ENCODE measurements around the gene TCF12.

TCF12 gene

DNA sequence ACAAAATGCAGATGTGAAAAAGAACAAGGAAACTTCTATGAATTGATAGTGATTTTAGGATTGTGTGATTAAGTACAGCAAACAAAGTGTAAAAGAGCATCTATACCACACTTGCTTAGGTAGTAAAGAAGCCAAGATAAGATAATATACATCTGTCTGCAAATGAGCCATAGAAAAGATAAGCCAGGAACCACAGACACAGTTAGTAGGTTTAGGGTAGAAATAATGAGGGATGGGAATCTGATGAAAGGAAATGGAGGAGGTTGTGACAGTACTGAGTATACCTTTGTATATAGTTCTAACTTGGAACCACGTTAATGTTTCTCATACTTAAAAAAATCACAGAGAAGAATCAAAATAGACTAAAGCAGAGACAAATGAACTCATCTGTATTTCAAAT, 54.0 kb downstream of the TCF12 start:
- in situ Hi-C loops (cut with HindIII; ENCODE audit: low sequenced_read_pairs), result no loop called here
- H3K4me3 ChIP-seq (ENCODE audit: low read depth, low read length), result no peak overlapping the region
- TF ChIP-seq, protein P1, sequence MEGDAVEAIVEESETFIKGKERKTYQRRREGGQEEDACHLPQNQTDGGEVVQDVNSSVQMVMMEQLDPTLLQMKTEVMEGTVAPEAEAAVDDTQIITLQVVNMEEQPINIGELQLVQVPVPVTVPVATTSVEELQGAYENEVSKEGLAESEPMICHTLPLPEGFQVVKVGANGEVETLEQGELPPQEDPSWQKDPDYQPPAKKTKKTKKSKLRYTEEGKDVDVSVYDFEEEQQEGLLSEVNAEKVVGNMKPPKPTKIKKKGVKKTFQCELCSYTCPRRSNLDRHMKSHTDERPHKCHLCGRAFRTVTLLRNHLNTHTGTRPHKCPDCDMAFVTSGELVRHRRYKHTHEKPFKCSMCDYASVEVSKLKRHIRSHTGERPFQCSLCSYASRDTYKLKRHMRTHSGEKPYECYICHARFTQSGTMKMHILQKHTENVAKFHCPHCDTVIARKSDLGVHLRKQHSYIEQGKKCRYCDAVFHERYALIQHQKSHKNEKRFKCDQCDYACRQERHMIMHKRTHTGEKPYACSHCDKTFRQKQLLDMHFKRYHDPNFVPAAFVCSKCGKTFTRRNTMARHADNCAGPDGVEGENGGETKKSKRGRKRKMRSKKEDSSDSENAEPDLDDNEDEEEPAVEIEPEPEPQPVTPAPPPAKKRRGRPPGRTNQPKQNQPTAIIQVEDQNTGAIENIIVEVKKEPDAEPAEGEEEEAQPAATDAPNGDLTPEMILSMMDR (IDR thresholded peaks at IDR 0.05; ENCODE audit: low read depth, low read length, missing control alignments), result no peak
- no peak for DNase-seq (ENCODE audit: low read depth)

DNA sequence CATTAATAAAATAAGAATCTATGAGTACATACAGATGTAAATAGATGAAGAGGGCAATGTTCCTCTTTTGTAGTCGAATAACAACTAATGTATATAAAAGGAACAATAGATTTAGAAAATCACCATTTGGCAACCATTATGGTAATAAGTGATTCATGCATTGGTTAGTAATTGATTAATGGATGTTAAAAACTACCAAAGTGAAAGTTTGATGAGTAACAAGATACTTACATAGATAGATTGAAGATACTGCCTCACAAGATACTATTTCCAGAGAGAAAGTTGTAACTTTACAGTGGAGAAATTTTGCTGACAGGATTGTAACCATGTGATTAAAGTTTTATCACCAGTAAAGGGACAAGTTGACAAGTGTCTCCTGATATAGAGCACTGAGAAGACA, 55.0 kb downstream of the TCF12 start:
- H3K4me3 ChIP-seq (ENCODE audit: low read depth, low read length), result no peak overlapping the region
- TF ChIP-seq, protein P1 (IDR thresholded peaks at IDR 0.05; ENCODE audit: low read depth, low read length, missing control alignments), result no peak
- in situ Hi-C loops (cut with HindIII; ENCODE audit: low sequenced_read_pairs), result no loop called here
- DNase-seq (ENCODE audit: low read depth), result no peak

DNA sequence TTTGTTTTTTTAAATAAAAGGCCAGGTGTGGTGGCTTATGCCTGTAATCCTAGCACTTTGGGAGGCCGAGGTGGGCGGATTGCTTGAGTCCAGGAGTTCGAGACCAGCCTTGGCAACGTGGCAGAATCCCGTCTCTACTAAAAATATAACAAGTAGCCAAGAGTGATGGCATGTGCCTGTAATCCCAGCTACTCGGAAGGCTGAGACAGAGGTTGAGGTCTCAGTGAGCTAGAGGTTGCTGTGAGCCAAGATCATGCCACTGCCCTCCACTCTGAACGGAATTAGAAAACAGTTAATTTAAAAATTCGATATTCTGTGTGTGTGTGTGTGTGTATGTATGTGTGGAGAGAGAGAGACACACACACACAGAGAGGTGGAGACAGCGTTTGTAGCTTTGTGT, 58.8 kb downstream of the TCF12 start:
- in situ Hi-C loops (cut with HindIII; ENCODE audit: low sequenced_read_pairs), result no loop called here
- no peak for DNase-seq (ENCODE audit: low read depth)
- TF ChIP-seq, protein P1 (IDR thresholded peaks at IDR 0.05; ENCODE audit: low read depth, low read length, missing control alignments), result no peak
- no peak overlapping the region for H3K4me3 ChIP-seq (ENCODE audit: low read depth, low read length)

DNA sequence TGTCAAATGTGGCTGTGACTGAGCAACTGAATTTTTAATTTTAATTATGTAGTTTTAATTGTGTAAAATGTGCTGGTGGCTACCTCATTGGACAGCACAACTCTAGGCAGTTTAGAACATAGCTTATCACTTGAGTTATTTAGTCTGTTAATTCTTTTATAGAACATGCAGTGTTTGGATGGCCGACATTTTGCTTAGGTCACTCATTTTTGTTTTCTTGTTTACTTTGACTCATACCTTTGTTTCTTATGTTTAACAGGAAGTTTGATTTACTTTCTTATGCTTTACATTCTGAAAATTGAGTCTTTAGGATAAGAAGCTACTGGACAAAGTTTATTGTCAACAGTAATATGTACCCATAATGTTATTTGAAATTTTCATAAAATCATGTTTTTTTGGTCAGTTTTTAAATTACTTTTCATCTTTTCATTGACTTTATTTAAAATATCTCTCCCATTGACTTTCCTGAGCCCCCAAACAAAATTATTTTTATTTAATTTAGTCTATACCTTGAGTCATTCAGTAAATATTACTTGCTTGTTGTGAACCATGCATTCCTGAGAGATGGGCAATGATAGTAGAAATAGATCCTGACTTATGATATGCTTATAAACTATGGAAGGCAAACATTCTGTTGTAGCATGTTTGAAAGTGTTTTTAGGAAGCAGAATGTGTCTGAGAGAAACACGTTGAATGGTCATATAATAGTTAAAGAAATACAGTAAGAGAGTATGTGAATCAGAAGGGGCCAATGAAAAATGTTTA, 60.6 kb downstream of the TCF12 start:
- TF ChIP-seq, protein P1 (IDR thresholded peaks at IDR 0.05; ENCODE audit: low read depth, low read length, missing control alignments), result no peak
- in situ Hi-C loops (cut with HindIII; ENCODE audit: low sequenced_read_pairs), result no loop called here
- no peak for DNase-seq (ENCODE audit: low read depth)
- no peak overlapping the region for H3K4me3 ChIP-seq (ENCODE audit: low read depth, low read length)

DNA sequence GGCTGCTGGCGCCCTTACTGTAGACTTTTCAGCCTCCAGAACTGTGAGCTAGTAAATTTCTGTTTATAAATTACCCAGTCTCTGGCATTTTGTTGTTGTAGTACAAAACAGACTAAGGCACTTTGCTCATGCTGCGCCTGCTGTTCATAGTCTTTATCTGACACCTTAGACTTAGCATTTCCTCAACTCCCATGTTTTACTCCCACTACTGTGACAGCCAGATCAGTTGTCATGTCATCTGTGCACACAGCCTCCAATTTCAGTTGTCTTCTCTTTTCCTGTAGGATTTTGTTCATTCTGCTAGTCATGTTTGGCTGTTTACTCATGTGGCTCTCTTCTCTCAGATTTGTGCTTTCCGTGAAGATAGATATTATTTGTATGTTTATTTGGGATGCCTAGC, 62.0 kb downstream of the TCF12 start:
- H3K4me3 ChIP-seq (ENCODE audit: low read depth, low read length), result no peak overlapping the region
- DNase-seq (ENCODE audit: low read depth), result no peak
- in situ Hi-C loops (cut with HindIII; ENCODE audit: low sequenced_read_pairs), result no loop called here
- TF ChIP-seq, protein P1 (IDR thresholded peaks at IDR 0.05; ENCODE audit: low read depth, low read length, missing control alignments), result no peak

DNA sequence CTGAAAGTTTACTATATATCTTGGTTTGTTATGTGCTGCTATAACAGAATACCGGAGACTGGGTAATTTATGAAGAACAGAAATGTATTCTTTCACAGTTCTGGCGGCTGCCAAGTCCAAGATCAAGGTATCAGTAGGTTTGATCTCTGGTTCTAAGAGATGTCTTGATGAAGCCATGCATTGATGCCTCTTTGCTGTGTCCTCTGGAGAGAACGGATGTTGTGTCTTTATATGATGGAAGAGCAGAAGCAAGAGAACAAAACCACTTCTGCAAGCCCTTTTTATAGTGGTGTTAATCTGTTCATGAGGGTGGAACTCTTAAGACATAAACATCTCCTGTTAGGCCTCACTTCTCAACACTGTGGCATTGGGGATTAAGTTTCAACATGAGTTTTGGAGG, 62.7 kb downstream of the TCF12 start:
- in situ Hi-C loops (cut with HindIII; ENCODE audit: low sequenced_read_pairs), result no loop called here
- no peak overlapping the region for H3K4me3 ChIP-seq (ENCODE audit: low read depth, low read length)
- DNase-seq (ENCODE audit: low read depth), result no peak
- TF ChIP-seq, protein P1 (IDR thresholded peaks at IDR 0.05; ENCODE audit: low read depth, low read length, missing control alignments), result no peak

Data from astrocyte of the cerebellum (primary cell).